Skeletal muscle satellite cell (primary cell): ENCODE results near the gene LBH.

Experiments
- H3K27me3 ChIP-seq: 2 replicates; pipeline ENCODE4 v1.7.0; 2013; ENCODE audit warnings: low read length; ENCODE audit not compliant: control insufficient read depth, insufficient read depth
- H3K36me3 ChIP-seq: 2 replicates; pipeline ENCODE4 v1.7.0; 2013; ENCODE audit warnings: mild to moderate bottlenecking, control low read depth, low read length; ENCODE audit not compliant: insufficient read depth
- H3K4me1 ChIP-seq: 2 replicates; pipeline ENCODE4 v1.7.0; 2013; ENCODE audit warnings: low read length; ENCODE audit not compliant: control insufficient read depth, insufficient read depth
- H3K4me2 ChIP-seq: 2 replicates; pipeline ENCODE4 v1.7.0; 2013; ENCODE audit warnings: mild to moderate bottlenecking, low read length
- H3K4me3 ChIP-seq: 2 replicates; pipeline ENCODE4 v1.7.0; 2013; ENCODE audit warnings: low read length
- H3K9ac ChIP-seq: 2 replicates; pipeline ENCODE4 v1.7.0; 2013; ENCODE audit warnings: mild to moderate bottlenecking, low read depth, low read length, moderate library complexity
- H3K9me3 ChIP-seq: replicated peaks from 2 replicates; pipeline ENCODE4 v1.7.0; 2013; ENCODE audit warnings: mild to moderate bottlenecking, control low read depth, low read length

Gene LBH

DNA sequence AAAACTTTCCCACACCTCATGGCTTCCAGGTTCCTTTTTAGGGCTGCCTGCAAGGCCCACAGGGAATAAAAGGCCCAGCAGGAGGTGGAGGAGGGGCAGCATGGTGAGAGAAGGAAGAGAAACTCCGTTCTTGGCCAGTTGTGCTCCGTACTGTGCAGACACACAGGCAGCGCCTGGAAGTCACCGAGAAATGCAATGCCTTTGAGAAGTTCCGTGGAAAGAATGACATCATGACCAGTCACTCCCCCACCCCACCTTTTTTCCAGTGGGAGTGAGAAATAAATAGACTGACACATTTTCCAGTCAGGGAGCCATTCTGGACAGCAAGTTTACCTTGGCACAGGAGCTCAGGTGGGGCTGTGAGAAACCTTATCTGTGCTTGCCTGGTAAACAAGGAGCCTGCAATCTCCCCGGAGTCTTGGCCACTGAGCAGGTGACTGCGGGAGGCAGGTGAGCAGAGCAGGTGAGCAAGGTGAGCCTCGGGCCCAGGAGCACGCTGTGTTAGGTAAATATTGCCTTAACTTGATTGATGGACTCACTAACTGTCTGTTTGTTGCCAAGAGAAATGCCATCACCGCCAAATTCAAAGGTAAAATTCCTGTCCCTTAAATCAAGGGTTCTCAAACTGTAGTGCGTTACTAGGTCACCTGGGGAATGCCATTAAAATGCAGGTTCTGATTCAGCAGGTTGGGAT, 13.5 kb upstream of the LBH start:
- Histone ChIP-seq H3K36me3 (no peaks in the 10 kb centered on the region), H3K4me3 (no peak overlapping the region), H3K4me1 (no peaks in the 10 kb centered on the region), H3K9me3 (no peaks in the 10 kb centered on the region), H3K27me3 (peaks cover 5% of the 10 kb centered on the region), H3K4me2 (no peak overlapping the region), H3K9ac (no peak overlapping the region)

DNA sequence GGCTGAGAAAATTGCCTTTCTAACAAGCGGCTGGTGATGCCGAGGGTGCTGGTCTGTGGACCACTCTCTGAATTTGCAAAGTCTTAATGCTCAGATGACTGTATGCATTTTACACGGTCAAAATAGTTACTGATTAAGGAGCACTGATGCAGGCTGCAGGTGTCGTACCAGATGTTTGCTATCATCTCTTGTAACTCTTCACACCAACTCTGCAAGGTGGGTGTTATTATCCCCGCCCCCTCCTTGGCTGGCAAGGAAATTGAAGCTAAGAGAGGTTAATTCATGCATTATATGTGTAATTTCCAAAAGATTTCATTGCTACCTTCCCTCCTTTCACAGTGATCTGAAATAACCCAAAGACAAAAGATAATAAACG, 13.0 kb upstream of the LBH start:
- Histone ChIP-seq H3K4me3 (no peak overlapping the region), H3K36me3 (no peaks in the 10 kb centered on the region), H3K4me1 (no peaks in the 10 kb centered on the region)

DNA sequence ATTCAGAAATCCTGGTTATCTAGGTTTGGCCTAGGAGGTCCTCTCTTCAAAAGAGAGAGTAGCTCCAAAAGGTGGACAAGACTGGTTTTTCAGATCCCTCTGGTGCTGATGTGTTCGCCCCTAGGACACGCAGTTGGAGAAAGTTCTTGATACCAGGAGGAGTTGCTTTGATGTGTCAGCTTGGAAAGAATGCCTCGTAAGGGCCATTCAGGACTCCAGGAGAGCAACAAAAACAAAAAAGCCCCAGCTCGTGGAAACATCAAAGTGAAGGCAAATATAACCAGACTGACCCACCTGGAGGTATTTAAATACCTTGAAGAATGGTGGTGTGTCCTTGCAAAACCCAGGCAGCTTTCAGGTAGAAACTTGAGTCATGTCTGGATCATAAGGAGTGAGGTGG, 12.5 kb upstream of the LBH start:
- H3K9ac ChIP-seq = no peak overlapping the region
- H3K4me1 ChIP-seq = no peaks in the 10 kb centered on the region
- no peaks in the 10 kb centered on the region for H3K36me3 ChIP-seq
- peaks cover 5% of the 10 kb centered on the region for H3K27me3 ChIP-seq
- H3K4me3 ChIP-seq = no peak overlapping the region
- no peak overlapping the region for H3K4me2 ChIP-seq
- no peaks in the 10 kb centered on the region for H3K9me3 ChIP-seq

More for the DNA sequence above, 13.0 kb upstream of the LBH start:
- Histone ChIP-seq H3K9ac (no peak overlapping the region), H3K27me3 (peaks cover 5% of the 10 kb centered on the region), H3K4me2 (no peak overlapping the region), H3K9me3 (no peaks in the 10 kb centered on the region)

DNA sequence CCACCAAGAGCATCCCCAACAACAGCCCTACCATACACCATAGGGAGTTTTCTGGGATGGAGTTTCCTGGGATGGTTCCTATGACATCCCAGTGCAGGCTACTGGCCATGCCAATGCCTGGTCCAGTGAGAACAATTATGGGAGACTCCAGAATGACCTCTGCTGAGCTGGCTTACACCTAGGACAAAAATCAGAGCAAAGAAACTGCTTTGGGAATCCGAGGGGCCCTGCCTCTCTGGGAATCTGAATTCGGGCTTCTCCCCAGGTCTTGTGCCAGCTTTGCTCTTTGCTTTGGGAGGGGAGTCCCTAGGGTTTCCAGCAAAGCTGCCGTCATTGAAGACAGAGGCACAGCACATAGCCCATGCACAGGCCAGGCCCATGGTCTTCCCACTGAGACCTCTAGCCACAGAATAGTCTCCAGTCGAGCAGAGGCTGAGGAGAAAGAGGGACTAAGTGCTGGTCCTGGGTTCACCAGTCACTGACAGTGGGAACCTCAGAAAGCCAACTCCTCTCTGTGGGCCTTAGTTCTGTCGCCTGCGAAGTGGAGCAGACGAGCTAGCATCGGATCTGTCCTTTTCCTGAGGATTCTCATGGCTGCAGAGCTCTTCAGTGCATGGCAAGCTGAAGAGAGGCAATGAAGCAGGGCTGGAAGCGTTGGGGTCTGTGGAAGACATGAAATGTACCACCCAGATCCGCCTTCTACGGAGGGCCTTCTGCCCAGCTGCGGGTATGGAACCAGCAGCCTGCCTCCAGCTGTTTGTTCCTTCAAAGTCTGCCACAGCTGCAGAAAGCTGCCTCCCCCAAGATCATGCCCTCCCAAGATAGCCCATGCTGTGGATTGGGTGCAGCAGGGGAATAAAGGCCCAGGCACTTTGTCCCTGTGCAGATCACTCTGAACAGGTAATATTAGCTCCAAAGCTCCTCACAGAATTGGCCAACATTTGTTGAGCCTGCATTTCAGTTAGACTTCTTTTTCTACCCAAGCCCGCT, 11.2 kb upstream of the LBH start:
- H3K9me3 ChIP-seq = no peaks in the 10 kb centered on the region
- H3K9ac ChIP-seq = no peak overlapping the region
- H3K4me1 ChIP-seq = peaks cover under 1% of the 10 kb centered on the region
- H3K4me3 ChIP-seq = no peak overlapping the region
- H3K36me3 ChIP-seq = no peaks in the 10 kb centered on the region
- no peak overlapping the region for H3K4me2 ChIP-seq
- H3K27me3 ChIP-seq = peaks cover 5% of the 10 kb centered on the region

DNA sequence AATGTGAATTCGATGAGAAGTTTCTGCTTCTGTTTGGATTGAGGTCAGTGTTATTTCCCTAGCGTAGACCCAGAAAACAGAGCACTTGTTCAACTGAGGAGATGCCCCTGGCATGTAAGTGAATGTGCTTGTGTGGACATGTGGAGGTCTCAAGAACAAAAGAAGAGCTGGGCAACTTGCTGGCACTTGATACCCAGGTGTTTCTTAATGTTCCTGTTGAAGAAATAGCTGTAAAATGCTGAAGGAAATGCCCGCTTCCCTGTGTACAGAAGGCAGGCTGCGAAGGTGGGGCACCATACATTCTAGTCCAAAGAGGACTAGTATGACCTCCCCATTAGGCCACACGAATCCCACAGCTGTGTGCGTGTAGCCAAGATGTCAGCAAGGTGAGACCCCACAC, 9.8 kb upstream of the LBH start:
- H3K4me3 ChIP-seq = no peak overlapping the region
- H3K9ac ChIP-seq = no peak overlapping the region
- H3K36me3 ChIP-seq = no peaks in the 10 kb centered on the region
- no peak overlapping the region for H3K4me2 ChIP-seq
- peaks cover 12% of the 10 kb centered on the region for H3K4me1 ChIP-seq
- no peaks in the 10 kb centered on the region for H3K9me3 ChIP-seq
- H3K27me3 ChIP-seq = peaks cover 5% of the 10 kb centered on the region

DNA sequence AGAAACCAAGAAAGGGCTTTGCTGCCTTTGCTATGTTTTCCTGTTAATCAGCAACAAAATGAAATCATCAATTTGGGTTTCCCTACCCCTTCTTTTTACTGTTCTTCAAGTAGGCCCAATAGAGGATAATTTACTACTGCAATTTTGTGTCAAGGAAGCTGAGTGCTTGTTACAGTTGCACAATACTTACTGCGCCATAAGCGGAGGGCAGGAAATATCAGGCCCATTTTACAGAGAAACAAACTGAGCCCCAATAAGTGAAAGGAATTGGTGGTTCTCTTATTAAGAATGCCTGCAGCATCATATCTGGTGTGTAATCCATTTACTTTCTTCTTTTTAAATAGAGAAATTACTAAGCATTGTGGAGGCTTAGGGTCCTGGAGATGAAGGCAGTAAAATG, 9.3 kb upstream of the LBH start:
- Histone ChIP-seq H3K9me3 (no peaks in the 10 kb centered on the region), H3K27me3 (peaks cover 5% of the 10 kb centered on the region), H3K36me3 (no peaks in the 10 kb centered on the region), H3K4me3 (no peak overlapping the region), H3K9ac (no peak overlapping the region), H3K4me1 (peaks cover 15% of the 10 kb centered on the region), H3K4me2 (no peak overlapping the region)

DNA sequence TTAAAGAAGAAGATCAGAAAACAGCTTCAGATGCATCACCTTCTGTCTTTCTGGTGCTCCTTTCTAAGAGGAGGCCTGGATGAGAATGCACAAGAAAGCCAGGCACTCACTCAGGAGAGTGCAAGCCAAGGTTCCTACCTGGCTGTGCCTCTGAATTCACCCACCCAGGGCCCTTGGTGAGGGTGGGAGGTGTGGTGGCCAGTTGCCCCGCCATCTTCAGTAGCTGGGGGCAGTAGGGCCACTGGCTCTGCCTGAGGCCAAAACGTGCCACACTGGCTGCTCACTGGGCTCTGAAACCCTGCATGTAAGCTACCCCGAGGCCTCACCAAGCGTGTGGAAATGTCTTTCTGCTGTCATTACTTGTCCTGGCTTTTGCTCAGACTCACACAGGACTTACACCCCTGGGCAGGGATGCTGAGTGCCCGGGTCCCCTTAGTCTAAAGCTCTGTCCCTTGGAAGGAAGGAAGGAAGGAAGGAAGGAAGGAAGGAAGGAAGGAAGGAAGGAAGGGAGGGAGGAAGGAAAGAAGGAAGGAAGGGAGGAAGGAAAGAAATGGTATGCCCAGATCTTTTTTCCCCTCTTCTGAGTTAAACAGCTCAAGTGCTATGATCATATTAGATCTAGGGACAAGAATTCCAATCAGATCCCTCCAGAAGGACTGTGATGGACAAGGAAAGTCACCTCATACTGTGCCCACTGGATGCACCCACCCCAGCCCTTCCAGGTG, 8.5 kb upstream of the LBH start:
- H3K36me3 ChIP-seq = no peaks in the 10 kb centered on the region
- peaks cover 5% of the 10 kb centered on the region for H3K27me3 ChIP-seq
- H3K4me2 ChIP-seq = no peak overlapping the region
- peaks cover 15% of the 10 kb centered on the region for H3K4me1 ChIP-seq
- H3K9me3 ChIP-seq = no peaks in the 10 kb centered on the region
- no peak overlapping the region for H3K4me3 ChIP-seq
- H3K9ac ChIP-seq = no peak overlapping the region

DNA sequence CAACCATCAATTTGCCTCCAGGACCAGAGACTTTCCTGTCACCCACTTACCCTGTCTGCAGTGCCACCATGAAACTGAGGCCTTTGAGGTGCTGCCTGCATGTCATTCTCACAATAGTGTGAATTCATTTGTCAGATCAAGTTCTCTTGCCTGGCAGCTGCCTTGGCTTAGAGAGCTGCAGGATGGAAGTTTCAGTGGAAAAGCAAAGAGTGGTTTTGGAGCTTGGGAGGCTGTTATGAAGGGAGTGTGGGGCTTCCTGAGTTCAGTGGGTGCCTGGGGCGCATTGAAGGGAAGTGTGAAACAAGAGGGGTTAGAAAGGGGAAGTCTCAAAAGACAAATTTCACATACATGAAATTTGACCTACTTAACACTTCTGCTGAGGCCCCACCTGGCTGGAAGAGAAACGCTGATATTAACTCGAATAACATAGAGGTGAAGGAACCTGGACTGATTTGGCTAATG, 7.9 kb upstream of the LBH start:
- Histone ChIP-seq H3K4me2 (no peak overlapping the region), H3K9ac (no peak overlapping the region), H3K27me3 (peaks cover 5% of the 10 kb centered on the region), H3K4me1 (peaks cover 15% of the 10 kb centered on the region), H3K9me3 (no peaks in the 10 kb centered on the region), H3K4me3 (no peak overlapping the region), H3K36me3 (no peaks in the 10 kb centered on the region)

DNA sequence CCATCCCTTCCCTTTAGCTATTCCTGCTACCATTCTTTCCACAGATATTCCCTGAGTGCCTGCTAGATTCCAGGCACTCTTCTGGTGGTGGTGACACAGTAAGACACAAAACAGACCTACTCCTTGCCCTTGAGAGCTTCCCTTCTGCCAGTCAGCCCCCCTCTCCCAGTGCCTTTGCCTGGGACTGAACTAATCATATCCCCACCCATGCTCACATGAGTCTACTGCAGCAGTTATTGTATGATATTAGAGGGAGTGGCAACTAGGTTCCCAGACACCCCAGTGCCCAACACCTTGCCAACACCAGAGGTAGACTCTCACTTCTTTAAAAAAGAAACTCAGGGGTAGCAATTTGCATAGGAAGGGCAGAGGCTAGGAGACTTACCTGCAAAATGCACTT, 7.2 kb upstream of the LBH start:
- Histone ChIP-seq H3K9me3 (no peaks in the 10 kb centered on the region), H3K4me1 (peaks cover 15% of the 10 kb centered on the region), H3K36me3 (no peaks in the 10 kb centered on the region), H3K4me3 (no peak overlapping the region), H3K9ac (no peak overlapping the region), H3K27me3 (peaks cover 5% of the 10 kb centered on the region), H3K4me2 (no peak overlapping the region)

DNA sequence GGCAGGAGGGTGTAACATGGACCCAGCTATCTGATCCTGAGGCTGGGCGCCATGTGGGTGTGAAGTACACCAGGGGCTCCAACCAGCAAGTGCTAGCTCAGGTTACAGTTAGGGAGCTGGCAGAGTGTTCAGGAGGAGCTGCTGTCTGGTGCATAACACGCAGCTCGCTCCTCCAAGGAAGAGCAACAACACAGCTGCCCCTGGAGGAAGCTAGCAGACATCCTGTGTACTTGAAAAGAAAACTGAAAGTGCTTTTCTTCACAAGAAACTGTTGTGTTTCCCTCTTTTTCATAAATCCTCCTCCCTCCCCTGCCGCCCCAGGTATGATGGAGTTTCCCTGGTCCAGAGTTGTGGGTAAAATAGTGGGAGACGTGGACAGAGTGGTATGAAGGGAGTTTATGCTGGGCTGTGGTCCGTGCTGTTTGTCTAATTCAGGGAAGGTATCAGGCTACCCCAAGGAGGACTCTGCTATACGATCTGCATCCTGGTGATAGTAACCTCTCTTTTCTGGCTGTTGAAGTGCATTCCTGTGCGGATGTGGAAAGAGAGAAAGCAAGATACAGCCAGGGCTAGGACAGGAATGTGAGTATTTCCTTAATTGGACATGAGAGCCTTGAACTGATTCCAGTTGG, 6.1 kb upstream of the LBH start:
- Histone ChIP-seq H3K4me2 (peak overlapping the region; percentile 71), H3K9ac (peak overlapping the region; percentile 59), H3K36me3 (no peaks in the 10 kb centered on the region), H3K4me3 (peak overlapping the region; percentile 59), H3K27me3 (peaks cover 5% of the 10 kb centered on the region), H3K4me1 (peaks cover 15% of the 10 kb centered on the region), H3K9me3 (no peaks in the 10 kb centered on the region)
